Activated naive CD4-positive, alpha-beta T cell treated with anti-CD3 and anti-CD28 coated beads, Interleukin-2, amount 50 U/mL, for 72 hours (primary cell): ENCODE data around the gene FAM161B. TPM values are rescaled to one million over a fixed set of nuclear protein-coding genes. Genes with fewer than 3 reads are reported as not detected.

Experiments used
- ATAC-seq, 2 donors: fragments of 150-1000 bp; cut with Tn5 transposase; 2 replicates each; pipeline ENCODE4 v1.10.0; 2021; ENCODE audit warnings: mild to moderate bottlenecking in 2 of 2, moderate library complexity in 2 of 2
- DNase-seq, 2 donors: peaks; one replicate each; pipeline ENCODE4 v3.0.0; 2021 to 2022; ENCODE audit warnings: low spot score in 2 of 2
- H3K27ac Mint-ChIP-seq, 2 donors: one replicate each; pipeline ENCODE4 v1.8.0; 2022; ENCODE audit warnings: mild to moderate bottlenecking in 2 of 2, mixed read lengths in 2 of 2
- H3K36me3 Mint-ChIP-seq, 2 donors: one replicate each; pipeline ENCODE4 v1.8.0; 2022; ENCODE audit warnings: mixed read lengths in 2 of 2
- H3K9me3 Mint-ChIP-seq, 2 donors: one replicate each; pipeline ENCODE4 v1.8.0; 2022; ENCODE audit warnings: mixed read lengths in 2 of 2
- total RNA-seq, 2 donors: library from RNA; stranded (reverse); gene quantifications; one replicate each; pipeline ENCODE4 v1.2.3, GENCODE V29; 2022

The FAM161B gene
- total RNA-seq, 2 donors from 2014 or later, result 1.5 to 4.3 TPM

GRCh38 chr14:73889376-73889775 lies 60.5 kb downstream of the FAM161B start:
- no peak for ATAC-seq
- H3K9me3 Mint-ChIP-seq, result no peaks in the 10 kb centered on the region
- H3K27ac Mint-ChIP-seq, result no peak overlapping the region
- H3K36me3 Mint-ChIP-seq, result peaks cover 25 to 35% of the 10 kb centered on the region in 2 donors
- DNase-seq, result no peak

DNA sequence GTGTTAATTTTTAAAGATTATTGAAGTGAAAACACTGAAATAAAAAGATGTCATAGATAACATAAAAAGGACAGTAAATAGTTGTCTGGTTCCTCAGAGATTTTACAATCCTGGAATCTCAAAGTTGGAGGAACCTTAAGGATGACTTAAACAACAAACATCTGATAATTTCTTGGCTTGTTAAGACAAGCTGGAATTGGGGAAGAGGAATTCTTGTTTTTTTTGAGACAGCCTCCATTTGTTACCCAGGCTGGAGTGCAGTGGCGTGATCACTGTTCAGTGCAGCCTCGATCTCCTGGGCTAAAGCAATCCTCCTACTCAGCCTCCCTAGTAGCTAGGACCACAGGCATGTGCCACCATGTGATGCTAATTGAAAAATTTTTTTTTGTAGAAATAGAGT lies 60.9 kb downstream of the FAM161B start:
- ATAC-seq, result no peak
- no peaks in the 10 kb centered on the region for H3K9me3 Mint-ChIP-seq
- peaks cover 25 to 36% of the 10 kb centered on the region in 2 donors for H3K36me3 Mint-ChIP-seq
- H3K27ac Mint-ChIP-seq, result peak overlapping the region in 1 of 2 donors; percentile 62
- DNase-seq, result no peak

GRCh38 chr14:73888460-73888725 lies 61.5 kb downstream of the FAM161B start:
- H3K36me3 Mint-ChIP-seq, result peaks cover 25 to 36% of the 10 kb centered on the region in 2 donors
- no peaks in the 10 kb centered on the region for H3K9me3 Mint-ChIP-seq
- DNase-seq, result no peak
- ATAC-seq, result no peak
- H3K27ac Mint-ChIP-seq, result peak overlapping the region in 1 of 2 donors; percentile 99

DNA sequence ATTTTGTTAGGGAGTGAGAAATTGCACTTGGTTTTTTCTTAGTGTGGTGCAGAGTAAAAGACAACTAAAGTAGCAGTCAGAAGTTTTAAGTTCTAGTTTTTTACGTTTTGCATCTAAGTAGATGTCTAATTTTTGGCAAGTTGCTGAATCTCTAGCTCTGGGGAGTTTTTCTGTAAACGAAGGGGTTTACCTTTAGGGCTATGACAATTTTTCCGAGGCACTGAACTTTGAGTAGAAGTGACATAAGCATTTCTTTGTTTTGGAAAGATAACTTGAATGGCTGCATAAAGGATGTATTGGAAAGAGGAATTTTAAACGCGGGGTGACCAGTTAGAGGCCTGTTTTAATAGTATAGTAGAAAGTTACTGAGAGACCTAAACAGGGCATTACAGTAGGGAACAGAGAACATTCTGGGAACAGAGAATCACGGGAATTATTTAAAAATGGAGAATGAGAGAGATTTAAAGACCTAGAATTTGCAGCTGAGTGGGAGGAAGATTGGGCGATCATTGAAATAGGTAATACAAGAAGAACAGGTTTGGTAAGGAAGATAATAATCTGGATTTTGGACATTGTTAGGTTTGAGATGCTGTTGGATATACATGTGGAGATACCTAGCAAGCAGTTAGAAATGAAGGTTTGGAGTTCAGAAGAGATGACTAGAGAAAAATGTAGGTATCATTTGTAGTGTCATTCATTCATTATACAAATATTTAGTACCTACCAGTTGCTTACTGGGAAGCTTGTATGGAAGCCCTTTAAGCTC lies 62.0 kb downstream of the FAM161B start:
- H3K36me3 Mint-ChIP-seq, result peaks cover 25 to 36% of the 10 kb centered on the region in 2 donors
- H3K9me3 Mint-ChIP-seq, result no peaks in the 10 kb centered on the region
- H3K27ac Mint-ChIP-seq, result peak overlapping the region; percentile 98 to 99
- ATAC-seq (no peak), DNase-seq (no peak)

DNA sequence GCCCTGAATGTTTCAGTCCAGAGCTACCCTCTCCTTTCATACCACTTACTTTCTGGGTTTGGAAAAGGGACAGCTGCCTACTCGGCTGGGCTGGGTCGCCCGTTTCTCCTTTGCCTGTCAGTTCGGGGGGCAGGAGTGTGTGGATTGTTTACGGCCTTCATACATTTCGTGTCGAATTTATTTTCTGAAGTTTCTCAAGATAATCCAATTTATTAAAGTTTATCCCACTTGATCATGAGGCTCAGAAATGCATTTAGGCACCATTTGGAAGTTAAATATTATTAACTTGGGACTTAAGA lies 62.6 kb downstream of the FAM161B start:
- DNase-seq (no peak), ATAC-seq (no peak)
- Mint-ChIP-seq H3K27ac (peak overlapping the region; percentile 98 to 99), H3K9me3 (no peaks in the 10 kb centered on the region), H3K36me3 (peaks cover 25 to 36% of the 10 kb centered on the region in 2 donors)

DNA sequence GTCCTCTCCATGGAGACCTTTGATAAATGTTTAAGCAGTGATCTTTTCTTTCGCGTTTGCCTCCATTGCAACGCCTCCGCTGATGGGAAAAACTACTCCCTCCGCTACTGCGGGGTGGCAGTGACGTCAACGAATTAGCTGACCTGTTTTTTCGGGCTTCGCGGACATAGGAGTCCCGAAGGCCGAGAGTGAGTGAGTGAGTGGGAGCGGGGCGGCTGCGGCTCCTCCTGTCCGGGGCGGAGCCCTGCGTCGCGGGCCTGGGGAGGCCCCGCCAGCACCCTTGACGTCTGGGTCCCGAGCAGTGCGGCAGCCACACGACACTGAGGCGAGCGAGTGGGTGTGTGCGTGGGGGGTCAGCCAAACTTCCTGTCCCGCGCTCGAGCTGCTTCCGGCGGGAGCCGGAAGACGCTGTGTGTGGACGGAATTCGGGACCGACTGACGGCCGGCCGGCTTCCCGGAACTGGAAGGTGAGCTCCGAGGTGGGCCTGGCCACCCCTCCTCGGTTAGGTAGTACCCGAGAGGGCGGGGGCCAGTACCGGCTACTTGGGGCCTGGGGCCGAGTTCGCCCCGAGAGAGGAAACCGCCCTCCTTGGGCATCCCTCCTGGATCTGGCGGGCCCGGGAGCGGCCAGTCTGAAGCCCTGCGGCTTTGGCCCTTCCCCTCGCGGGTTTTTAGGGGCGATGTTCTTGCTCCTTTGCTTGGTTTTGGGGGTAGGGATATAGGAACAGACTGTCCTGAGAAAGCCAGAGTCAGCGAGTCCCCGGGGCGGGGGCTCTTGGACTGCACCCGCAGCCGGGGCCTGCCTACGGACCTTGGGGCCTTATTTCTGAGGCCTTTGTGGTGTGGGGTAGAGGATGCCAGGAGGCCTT lies 63.2 kb downstream of the FAM161B start, which contains the start of gene ZNF410:
TSS of gene ZNF410 (plus strand) at position 411 of the 869 bp plus-strand sequence. CDS start 5,317 bp downstream, outside the sequence.
- Mint-ChIP-seq H3K27ac (peak within 1 kb of the TSS; percentile 98 to 99), H3K9me3 (no peaks in the 10 kb centered on the region), H3K36me3 (peaks cover 25 to 33% of the 10 kb centered on the region in 2 donors)
- peak; percentile 87 to 98 for DNase-seq
- peak; percentile 99 to 100 for ATAC-seq

- DNase-seq, result no peak
- Mint-ChIP-seq H3K36me3 (peaks cover 25 to 33% of the 10 kb centered on the region in 2 donors), H3K9me3 (no peaks in the 10 kb centered on the region), H3K27ac (peak overlapping the region; percentile 90 to 99)
- no peak for ATAC-seq
These were observed 65.3 kb downstream of the FAM161B start for GRCh38 chr14:73884438-73885190.

Other genes starting within 250 kb of the FAM161B start
- gene PNMA1, start 235.7 kb downstream of the FAM161B start, total RNA-seq, result 10 to 100 TPM; 26.7 to 29.2 TPM
- 1 to 10 TPM; 6.4 to 9.6 TPM for gene PTGR2, start 98.3 kb downstream of the FAM161B start, total RNA-seq
- gene ZNF410, start 63.2 kb downstream of the FAM161B start, total RNA-seq, result 10 to 100 TPM; 52.9 to 98.7 TPM
- gene COQ6, start 208 bp upstream of the FAM161B start, total RNA-seq, result 10 to 100 TPM; 20.7 to 29.4 TPM
- gene ENTPD5, start 69.2 kb upstream of the FAM161B start, total RNA-seq, result 10 to 100 TPM in 1 of 2 donors, 1 to 10 TPM in 1; 3.1 to 14.4 TPM
- 1 to 10 TPM in 1 of 2 donors, under 1 TPM in 1; 0.64 to 1.4 TPM for gene BBOF1, start 69.3 kb upstream of the FAM161B start, total RNA-seq
- 10 to 100 TPM; 20.9 to 28.9 TPM for gene ALDH6A1, start 134.4 kb upstream of the FAM161B start, total RNA-seq
- gene LIN52, start 134.9 kb upstream of the FAM161B start, total RNA-seq, result 10 to 100 TPM; 12.0 to 29.7 TPM